Panc1 (cell line): ENCODE measurements around the gene PNKP.

Experiments used
- POLR2AphosphoS5 ChIP-seq: IDR thresholded peaks from 2 replicates; pipeline ENCODE4 v1.6.1; 2012; ENCODE audit warnings: mild to moderate bottlenecking, low read depth, low read length, moderate library complexity
- SIN3A ChIP-seq: IDR thresholded peaks from 2 replicates; pipeline ENCODE4 v1.6.1; 2012; ENCODE audit warnings: low read depth, mild to moderate bottlenecking, low read length, moderate library complexity, borderline replicate concordance; ENCODE audit not compliant: insufficient read depth
- TF ChIP-seq, protein P1 (sequence below): fragments of 450-650 bp; IDR thresholded peaks from 2 replicates; pipeline ENCODE4 v1.5.1; 2017; ENCODE audit warnings: mild to moderate bottlenecking

DNA sequence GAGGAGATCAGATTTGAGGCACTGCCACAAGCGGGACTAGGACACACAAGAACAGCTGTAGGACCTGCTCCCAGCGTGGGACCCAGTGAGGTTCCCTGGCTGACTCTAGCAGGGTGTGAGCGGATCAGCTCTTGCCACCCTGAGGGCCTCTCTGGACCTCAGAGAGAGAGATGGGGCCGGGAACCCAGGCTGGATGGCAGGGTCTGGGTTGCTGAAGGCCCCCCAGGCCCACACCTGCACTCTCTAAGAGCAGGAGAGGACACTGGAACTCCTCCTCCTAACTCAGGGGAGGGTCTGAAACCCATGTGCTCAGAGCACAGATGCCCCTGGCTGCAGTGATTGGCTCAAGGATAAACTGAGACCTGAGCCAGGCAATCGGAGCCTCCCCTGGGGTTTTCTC, 42.8 kb upstream of the PNKP start:
- no peak for TF ChIP-seq SIN3A
- TF ChIP-seq, protein P1, sequence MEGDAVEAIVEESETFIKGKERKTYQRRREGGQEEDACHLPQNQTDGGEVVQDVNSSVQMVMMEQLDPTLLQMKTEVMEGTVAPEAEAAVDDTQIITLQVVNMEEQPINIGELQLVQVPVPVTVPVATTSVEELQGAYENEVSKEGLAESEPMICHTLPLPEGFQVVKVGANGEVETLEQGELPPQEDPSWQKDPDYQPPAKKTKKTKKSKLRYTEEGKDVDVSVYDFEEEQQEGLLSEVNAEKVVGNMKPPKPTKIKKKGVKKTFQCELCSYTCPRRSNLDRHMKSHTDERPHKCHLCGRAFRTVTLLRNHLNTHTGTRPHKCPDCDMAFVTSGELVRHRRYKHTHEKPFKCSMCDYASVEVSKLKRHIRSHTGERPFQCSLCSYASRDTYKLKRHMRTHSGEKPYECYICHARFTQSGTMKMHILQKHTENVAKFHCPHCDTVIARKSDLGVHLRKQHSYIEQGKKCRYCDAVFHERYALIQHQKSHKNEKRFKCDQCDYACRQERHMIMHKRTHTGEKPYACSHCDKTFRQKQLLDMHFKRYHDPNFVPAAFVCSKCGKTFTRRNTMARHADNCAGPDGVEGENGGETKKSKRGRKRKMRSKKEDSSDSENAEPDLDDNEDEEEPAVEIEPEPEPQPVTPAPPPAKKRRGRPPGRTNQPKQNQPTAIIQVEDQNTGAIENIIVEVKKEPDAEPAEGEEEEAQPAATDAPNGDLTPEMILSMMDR, result no peak
- no peak for TF ChIP-seq POLR2AphosphoS5
